Stomach (tissue), 9 donors: ENCODE data around the gene SLC25A52. TPM values are rescaled to one million over a fixed set of nuclear protein-coding genes. Genes with fewer than 3 reads are reported as not detected.

Experiments
- DNase-seq, 2 donors: peaks; one replicate each; pipeline versions ENCODE4 v3.0.0 to v3.0.0-alpha.2; 2013 to 2019
- H3K27ac ChIP-seq, 5 donors: fragments of 200-600 bp in 4 of 5; sonication (generic) in 4 of 5; one replicate each; pipeline ENCODE4 v1.5.1; 2013 to 2019; ENCODE audit warnings: mild to moderate bottlenecking in 1 of 5, moderate library complexity in 1 of 5
- H3K27me3 ChIP-seq, 3 donors: fragments of 200-600 bp; sonication (generic); one replicate each; pipeline ENCODE4 v1.5.1; 2017 to 2019; ENCODE audit warnings: mixed run types in 1 of 3
- H3K36me3 ChIP-seq, 4 donors: fragments of 200-600 bp; sonication (generic); 1 replicate in 3 of 4; 2 replicates in 1 of 4; pipeline ENCODE4 v1.5.1; 2016 to 2019
- H3K4me1 ChIP-seq, 4 donors: fragments of 200-600 bp; sonication (generic); one replicate each; pipeline ENCODE4 v1.5.1; 2016 to 2019
- H3K4me3 ChIP-seq, 4 donors: fragments of 200-600 bp; sonication (generic) in 3 of 4; one replicate each; pipeline ENCODE4 v1.5.1; 2016 to 2019; ENCODE audit warnings: mild to moderate bottlenecking in 1 of 4
- H3K9me3 ChIP-seq, 4 donors: fragments of 200-600 bp; sonication (generic); one replicate each; pipeline ENCODE4 v1.5.1; 2016 to 2019
- EP300 ChIP-seq: sonication (generic); formaldehyde crosslinking; IDR thresholded peaks from one replicate; pipeline ENCODE4 v1.6.1; 2017; ENCODE audit warnings: antibody characterized with exemption
- POLR2A ChIP-seq, 4 donors: fragments of 450-650 bp; IDR thresholded peaks; one replicate each; pipeline ENCODE4 v1.6.1; 2016; ENCODE audit warnings: antibody characterized with exemption in 4 of 4, control low read depth in 2 of 4, mild to moderate bottlenecking in 1 of 4, moderate library complexity in 1 of 4
- POLR2AphosphoS5 ChIP-seq, 3 donors: sonication (generic); formaldehyde crosslinking; IDR thresholded peaks; one replicate each; pipeline ENCODE4 v1.6.1; 2016; ENCODE audit warnings: antibody characterized with exemption in 3 of 3
- WGBS, 5 donors: extraction: QIAGEN DNeasy Blood & Tissue Kit in 3 of 5; methylation state at CpG; one replicate each; pipeline versions ENCODE4 v1.1.5 to v1.1.7; 2013 to 2018; 5-methylcytosine and 5-hydroxymethylcytosine counted together
- intact Hi-C: fragments of 100-400 bp; cut with DNase I; formaldehyde crosslinking; loops from one replicate; pipeline ENCODE4 v1.15.1; 2023; ENCODE audit warnings: low total_unique reads
- polyA plus RNA-seq, 3 donors: library from polyadenylated mRNA; stranded (reverse); fragments of 200-250 nt; gene quantifications; one replicate each; pipeline ENCODE4 v1.2.3, GENCODE V29; 2013
- total RNA-seq, 5 donors: library from RNA; depleted of rRNA; stranded (reverse); fragments of >200 nt; gene quantifications; one replicate each; pipeline versions ENCODE4 v1.1.0 to v1.2.3, GENCODE V29; 2014 to 2016
- TF ChIP-seq, protein P1 (sequence below), 7 experiments: fragments of 450-650 bp in 4 of 7; fragments of 200-600 bp in 3 of 7; sonication (generic) in 3 of 7; IDR thresholded peaks; one replicate each; pipeline ENCODE4 v1.5.1; 2016 to 2019; ENCODE audit warnings: antibody characterized with exemption in 7 of 7, control low read depth in 2 of 7, mild to moderate bottlenecking in 1 of 7
- donor health status: healthy with polysubstance abuse.
- donor health status: Bipolar disorder and iron deficiency.
- donor health status: healthy.

The SLC25A52 gene
- total and polyA plus RNA-seq, 8 donors, result not detected

DNA sequence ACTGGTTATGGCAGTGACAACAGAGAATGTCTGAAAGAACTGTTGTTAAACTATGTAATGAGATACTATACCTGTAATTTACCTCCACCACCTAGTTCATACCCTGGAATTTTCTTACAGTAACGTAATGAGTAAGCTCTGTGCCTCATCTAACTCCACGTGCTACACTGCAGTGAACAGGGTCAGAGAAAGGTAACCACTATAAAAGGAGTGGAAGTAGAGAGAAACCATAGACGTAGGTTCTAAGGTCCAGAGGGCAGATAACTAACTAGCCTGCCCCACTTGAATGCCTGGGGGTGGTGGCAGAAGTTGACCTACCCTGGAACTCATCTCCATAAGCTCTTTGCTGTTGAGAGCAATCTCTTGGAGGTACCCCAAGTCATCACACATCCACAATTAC, 44.3 kb downstream of the SLC25A52 start:
- Histone ChIP-seq H3K4me1 (no peaks in the 10 kb centered on the region), H3K9me3 (peaks cover 0 to 13% (median 8%) of the 10 kb centered on the region in 4 donors), H3K36me3 (no peaks in the 10 kb centered on the region), H3K27me3 (no peaks in the 10 kb centered on the region), H3K27ac (no peak overlapping the region), H3K4me3 (no peak overlapping the region)
- 66 to 92% (median 74%) methylated on average over 3 of the region's 3 CpGs for WGBS, 5 donors
- intact Hi-C loops, result no loop called here
- TF ChIP-seq, protein P1, sequence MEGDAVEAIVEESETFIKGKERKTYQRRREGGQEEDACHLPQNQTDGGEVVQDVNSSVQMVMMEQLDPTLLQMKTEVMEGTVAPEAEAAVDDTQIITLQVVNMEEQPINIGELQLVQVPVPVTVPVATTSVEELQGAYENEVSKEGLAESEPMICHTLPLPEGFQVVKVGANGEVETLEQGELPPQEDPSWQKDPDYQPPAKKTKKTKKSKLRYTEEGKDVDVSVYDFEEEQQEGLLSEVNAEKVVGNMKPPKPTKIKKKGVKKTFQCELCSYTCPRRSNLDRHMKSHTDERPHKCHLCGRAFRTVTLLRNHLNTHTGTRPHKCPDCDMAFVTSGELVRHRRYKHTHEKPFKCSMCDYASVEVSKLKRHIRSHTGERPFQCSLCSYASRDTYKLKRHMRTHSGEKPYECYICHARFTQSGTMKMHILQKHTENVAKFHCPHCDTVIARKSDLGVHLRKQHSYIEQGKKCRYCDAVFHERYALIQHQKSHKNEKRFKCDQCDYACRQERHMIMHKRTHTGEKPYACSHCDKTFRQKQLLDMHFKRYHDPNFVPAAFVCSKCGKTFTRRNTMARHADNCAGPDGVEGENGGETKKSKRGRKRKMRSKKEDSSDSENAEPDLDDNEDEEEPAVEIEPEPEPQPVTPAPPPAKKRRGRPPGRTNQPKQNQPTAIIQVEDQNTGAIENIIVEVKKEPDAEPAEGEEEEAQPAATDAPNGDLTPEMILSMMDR (IDR thresholded peaks at IDR 0.05), result no peak
- TF ChIP-seq POLR2AphosphoS5 (IDR thresholded peaks at IDR 0.05), result no peak
- no peak for TF ChIP-seq EP300
- TF ChIP-seq POLR2A (IDR thresholded peaks at IDR 0.05), result no peak
- no peak for DNase-seq

DNA sequence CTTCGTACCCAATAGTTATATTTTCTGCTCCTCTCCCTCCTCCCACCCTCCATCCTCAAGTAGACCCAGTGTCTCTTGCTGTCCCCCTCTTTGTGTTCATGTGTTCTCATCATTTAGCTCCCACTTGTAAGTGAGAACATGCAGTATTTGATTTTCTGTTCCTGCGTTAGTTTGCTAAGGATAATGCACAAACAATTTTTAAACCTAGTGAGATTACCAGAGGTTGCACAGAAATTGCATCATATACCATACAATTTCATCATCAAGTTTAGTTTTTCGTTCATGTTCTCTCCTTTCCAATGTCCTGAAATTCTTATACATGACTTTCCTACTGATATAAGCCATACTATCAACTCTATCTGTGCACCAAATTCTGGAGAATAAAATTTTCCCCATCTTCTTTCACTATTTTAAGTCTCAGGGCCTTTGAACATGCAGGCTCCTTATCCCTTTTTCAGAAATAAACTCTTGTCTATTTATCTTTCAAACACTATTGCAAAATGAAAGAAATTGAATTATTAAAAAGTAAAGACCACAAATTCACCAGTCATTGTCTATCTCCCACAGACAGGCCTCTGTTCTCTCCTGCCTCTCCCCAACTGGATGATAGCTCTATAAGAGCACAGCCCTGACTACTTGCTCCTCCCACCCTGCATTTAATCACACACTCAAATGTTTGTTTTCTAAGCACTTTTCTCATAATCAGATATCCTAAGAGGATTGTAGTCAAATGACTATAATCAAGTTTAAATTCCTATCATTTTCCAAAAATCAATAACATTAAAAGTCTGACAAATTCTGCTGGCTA, 49.1 kb downstream of the SLC25A52 start:
- 70 to 87% (median 78%) methylated on average over 3 of the region's 3 CpGs for WGBS, 5 donors
- TF ChIP-seq POLR2A (IDR thresholded peaks at IDR 0.05) (no peak), POLR2AphosphoS5 (IDR thresholded peaks at IDR 0.05) (no peak), EP300 (no peak)
- TF ChIP-seq, protein P1 (IDR thresholded peaks at IDR 0.05), result no peak

DNA sequence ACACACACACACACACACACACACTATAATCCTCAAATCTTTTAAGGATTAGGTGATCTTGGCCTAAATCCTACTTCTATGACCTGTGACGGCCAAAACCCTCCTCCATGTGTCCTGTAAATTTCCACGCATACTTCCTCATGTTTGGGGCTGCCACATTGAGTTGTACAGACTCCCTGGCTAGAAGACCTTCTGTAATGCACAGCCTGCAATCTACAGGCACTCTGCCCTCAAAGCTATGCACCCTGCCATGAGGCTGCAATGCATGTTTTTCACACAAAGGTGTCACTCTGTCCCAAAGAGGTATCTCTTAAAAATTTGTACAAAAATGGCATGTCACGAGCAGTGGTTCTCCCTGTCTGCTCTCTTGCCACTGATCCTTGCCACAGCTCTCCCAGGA, 49.9 kb downstream of the SLC25A52 start:
- Histone ChIP-seq H3K36me3 (no peaks in the 10 kb centered on the region), H3K9me3 (no peaks in the 10 kb centered on the region), H3K4me1 (peaks cover 0 to 4% (median 0%) of the 10 kb centered on the region in 4 donors), H3K27ac (no peak overlapping the region), H3K27me3 (no peaks in the 10 kb centered on the region), H3K4me3 (no peak overlapping the region)
- TF ChIP-seq POLR2AphosphoS5 (IDR thresholded peaks at IDR 0.05), result no peak
- no peak for TF ChIP-seq EP300
- TF ChIP-seq POLR2A (IDR thresholded peaks at IDR 0.05), result no peak
- TF ChIP-seq, protein P1 (IDR thresholded peaks at IDR 0.05), result no peak
- no peak for DNase-seq
- WGBS, 5 donors, result 53 to 63% (median 59%) methylated on average over 3 of the region's 3 CpGs
- intact Hi-C loops, result no loop called here

More for the DNA sequence above, 49.1 kb downstream of the SLC25A52 start:
- H3K27ac ChIP-seq, result no peak overlapping the region
- no peaks in the 10 kb centered on the region for H3K36me3 ChIP-seq
- no peaks in the 10 kb centered on the region for H3K27me3 ChIP-seq
- no peaks in the 10 kb centered on the region for H3K9me3 ChIP-seq
- intact Hi-C loops, result no loop called here
- H3K4me1 ChIP-seq, result peaks cover 0 to 4% (median 0%) of the 10 kb centered on the region in 4 donors
- no peak overlapping the region for H3K4me3 ChIP-seq
- no peak for DNase-seq

Other genes with a start within 250 kb of the SLC25A52 start
- gene TTR, start 169.0 kb downstream of the SLC25A52 start, total RNA-seq, result 10 to 100 TPM in 1 of 5 donors, 1 to 10 TPM in 1, not detected in 3; 2.5 to 24.8 TPM
- 10 to 100 TPM in 1 of 3 donors, 1 to 10 TPM in 2; 6.1 to 15.3 (median 8.0) TPM for gene TTR, start 169.0 kb downstream of the SLC25A52 start, polyA plus RNA-seq
- gene B4GALT6, start 76.3 kb downstream of the SLC25A52 start, total RNA-seq, result 1 to 10 TPM in 2 of 5 donors, under 1 TPM in 2, not detected in 1; 0.45 to 8.4 (median 1.7) TPM
- 1 to 10 TPM in 2 of 3 donors, under 1 TPM in 1; 0.92 to 2.0 (median 1.3) TPM for gene B4GALT6, start 76.3 kb downstream of the SLC25A52 start, polyA plus RNA-seq
- gene TRAPPC8, start 182.2 kb upstream of the SLC25A52 start, total RNA-seq, result 10 to 100 TPM; 33.5 to 75.6 (median 43.5) TPM
- 10 to 100 TPM in 2 of 3 donors, 1 to 10 TPM in 1; 8.6 to 14.1 (median 11.5) TPM for gene TRAPPC8, start 182.2 kb upstream of the SLC25A52 start, polyA plus RNA-seq